Esophagus squamous epithelium (tissue), 5 donors: ENCODE measurements around the gene TOR4A. TPM values are rescaled to one million over a fixed set of nuclear protein-coding genes. Genes with fewer than 3 reads are reported as not detected.
"Not testable (repeated sequence)": the region's sequence is repeated elsewhere in the genome, so short reads cannot be mapped to it uniquely, and the experiment has no call there.

Source experiments
- DNase-seq: peaks from one replicate; lab custom pipeline; 2025; lab: John Stamatoyannopoulos, UW
- H3K27ac ChIP-seq, 4 donors: fragments of 200-600 bp; sonication (generic); one replicate each; pipeline ENCODE4 v1.5.1; 2016 to 2019; ENCODE audit warnings: mild to moderate bottlenecking in 1 of 4
- H3K27me3 ChIP-seq, 4 donors: fragments of 200-600 bp; sonication (generic); 1 replicate in 3 of 4; 2 replicates in 1 of 4; pipeline versions ENCODE4 v1.5.1 to v1.6.0; 2017 to 2021; ENCODE audit warnings: antibody characterized with exemption in 1 of 4
- H3K36me3 ChIP-seq, 3 donors: fragments of 200-600 bp; sonication (generic); one replicate each; pipeline ENCODE4 v1.5.1; 2016 to 2019
- H3K4me1 ChIP-seq, 3 donors: fragments of 200-600 bp; sonication (generic); one replicate each; pipeline ENCODE4 v1.5.1; 2017 to 2019
- H3K4me3 ChIP-seq, 4 donors: fragments of 200-600 bp; sonication (generic); 1 replicate in 3 of 4; 2 replicates in 1 of 4; pipeline ENCODE4 v1.5.1; 2016 to 2019; ENCODE audit warnings: mild to moderate bottlenecking in 2 of 4, moderate library complexity in 1 of 4
- H3K9me3 ChIP-seq, 3 donors: fragments of 200-600 bp; sonication (generic); one replicate each; pipeline ENCODE4 v1.5.1; 2016 to 2019
- POLR2A ChIP-seq, 4 donors: fragments of 450-650 bp; IDR thresholded peaks; one replicate each; pipeline ENCODE4 v1.6.1; 2017; ENCODE audit warnings: antibody characterized with exemption in 4 of 4, mild to moderate bottlenecking in 4 of 4, moderate library complexity in 3 of 4
- WGBS, 2 donors: methylation state at CpG; one replicate each; pipeline ENCODE4 v1.1.5; 2018; 5-methylcytosine and 5-hydroxymethylcytosine counted together
- intact Hi-C: fragments of 100-400 bp; cut with DNase I; formaldehyde crosslinking; loops from one replicate; pipeline ENCODE4 v1.15.0; 2022
- total RNA-seq, 4 donors: library from RNA; depleted of rRNA; stranded (reverse); fragments of >200 nt; gene quantifications; one replicate each; pipeline ENCODE4 v1.1.0, GENCODE V29; 2016
- TF ChIP-seq, protein P1 (sequence below), 6 experiments: fragments of 450-650 bp in 4 of 6; fragments of 200-600 bp in 2 of 6; sonication (generic) in 2 of 6; IDR thresholded peaks; one replicate each; pipeline ENCODE4 v1.5.1; 2016 to 2019; ENCODE audit warnings: antibody characterized with exemption in 6 of 6, mild to moderate bottlenecking in 4 of 6, moderate library complexity in 4 of 6
- donor health status: DM: yes; HTN: yes; CAD: no.

TOR4A gene
- total RNA-seq, 4 donors from 2014 or later, result 8.8 to 17.5 (median 13.5) TPM

DNA sequence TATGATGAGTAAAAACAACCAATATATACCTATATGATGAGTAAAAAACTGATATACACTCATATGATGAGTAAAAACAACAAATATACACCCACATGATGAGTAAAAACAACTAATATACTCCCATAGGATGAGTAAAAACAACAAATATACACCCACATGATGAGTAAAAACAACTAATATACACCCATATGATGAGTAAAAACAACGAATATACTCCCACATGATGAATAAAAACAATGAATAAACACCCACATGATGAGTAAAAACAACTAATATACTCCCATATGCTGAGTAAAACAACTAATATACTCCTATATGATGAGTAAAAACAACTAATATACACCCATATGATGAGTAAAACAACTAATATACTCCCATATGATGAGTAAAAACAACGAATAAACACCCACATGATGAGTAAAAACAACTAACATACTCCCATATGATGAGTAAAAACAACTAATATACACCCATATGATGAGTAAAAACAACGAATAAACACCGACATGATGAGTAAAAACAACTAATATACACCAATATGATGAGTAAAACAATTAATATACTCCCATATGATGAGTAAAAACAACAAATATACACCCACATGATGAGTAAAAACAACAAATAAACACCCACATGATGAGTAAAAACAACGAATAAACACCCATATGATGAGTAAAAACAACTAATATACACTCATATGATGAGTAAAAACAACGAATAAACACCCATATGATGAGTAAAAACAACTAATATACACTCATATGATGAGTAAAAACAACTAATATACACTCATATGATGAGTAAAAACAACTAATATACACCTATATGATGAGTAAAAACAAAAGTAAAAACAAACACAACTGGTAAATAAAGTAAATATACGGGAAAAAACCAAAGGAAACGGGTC is 50.4 kb downstream of the TOR4A start:
- H3K9me3 ChIP-seq, H3K4me1 ChIP-seq, H3K36me3 ChIP-seq, H3K27ac ChIP-seq, H3K4me3 ChIP-seq, intact Hi-C loops, DNase-seq, H3K27me3 ChIP-seq: not testable (repeated sequence)
- 57 to 60% methylated on average over 8 of the region's 8 CpGs for WGBS, 2 donors

DNA sequence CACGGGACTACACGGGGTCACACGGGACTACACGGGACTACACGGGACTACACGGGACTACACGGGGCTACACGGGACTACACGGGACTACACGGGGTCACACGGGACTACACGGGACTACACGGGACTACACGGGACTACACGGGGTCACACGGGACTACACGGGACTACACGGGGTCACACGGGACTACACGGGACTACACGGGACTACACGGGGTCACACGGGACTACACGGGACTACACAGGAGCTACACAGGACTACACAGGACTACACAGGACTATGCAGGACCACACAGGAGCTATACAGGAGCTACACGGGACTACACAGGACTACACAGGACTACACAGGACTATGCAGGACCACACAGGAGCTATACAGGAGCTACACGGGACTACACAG is 52.1 kb downstream of the TOR4A start:
- H3K4me1 ChIP-seq, DNase-seq, intact Hi-C loops, H3K27me3 ChIP-seq, H3K36me3 ChIP-seq, H3K9me3 ChIP-seq, H3K27ac ChIP-seq, H3K4me3 ChIP-seq: not testable (repeated sequence)
- WGBS, 2 donors, result 66% methylated on average over 11 of the region's 26 CpGs; no CpG with 5 or more reads in 1 of the 2 donors

DNA sequence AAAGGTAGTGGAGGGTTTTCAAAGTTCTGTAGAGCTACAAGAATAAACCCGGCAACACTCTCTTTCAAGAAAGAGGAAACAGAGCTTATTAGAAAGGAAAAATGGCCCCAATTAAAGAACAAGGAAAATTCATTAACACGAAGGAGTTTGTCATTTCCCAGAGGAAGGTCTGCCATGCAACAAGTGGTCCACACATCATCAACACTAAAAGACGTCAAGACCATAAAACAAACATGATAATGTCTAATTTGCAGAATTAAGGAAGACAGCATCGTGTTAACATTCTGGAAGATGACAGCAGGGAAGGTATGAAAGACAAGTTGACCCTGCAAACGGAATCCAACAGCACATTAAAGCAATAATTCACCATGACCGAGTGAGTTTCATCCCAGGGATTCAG is 53.2 kb downstream of the TOR4A start:
- WGBS, 2 donors, result 87 to 88% methylated on average over 6 of the region's 6 CpGs
- no peaks in the 10 kb centered on the region for H3K27me3 ChIP-seq
- no peaks in the 10 kb centered on the region for H3K9me3 ChIP-seq
- no peak for TF ChIP-seq POLR2A (IDR thresholded peaks at IDR 0.05)
- TF ChIP-seq, protein P1, sequence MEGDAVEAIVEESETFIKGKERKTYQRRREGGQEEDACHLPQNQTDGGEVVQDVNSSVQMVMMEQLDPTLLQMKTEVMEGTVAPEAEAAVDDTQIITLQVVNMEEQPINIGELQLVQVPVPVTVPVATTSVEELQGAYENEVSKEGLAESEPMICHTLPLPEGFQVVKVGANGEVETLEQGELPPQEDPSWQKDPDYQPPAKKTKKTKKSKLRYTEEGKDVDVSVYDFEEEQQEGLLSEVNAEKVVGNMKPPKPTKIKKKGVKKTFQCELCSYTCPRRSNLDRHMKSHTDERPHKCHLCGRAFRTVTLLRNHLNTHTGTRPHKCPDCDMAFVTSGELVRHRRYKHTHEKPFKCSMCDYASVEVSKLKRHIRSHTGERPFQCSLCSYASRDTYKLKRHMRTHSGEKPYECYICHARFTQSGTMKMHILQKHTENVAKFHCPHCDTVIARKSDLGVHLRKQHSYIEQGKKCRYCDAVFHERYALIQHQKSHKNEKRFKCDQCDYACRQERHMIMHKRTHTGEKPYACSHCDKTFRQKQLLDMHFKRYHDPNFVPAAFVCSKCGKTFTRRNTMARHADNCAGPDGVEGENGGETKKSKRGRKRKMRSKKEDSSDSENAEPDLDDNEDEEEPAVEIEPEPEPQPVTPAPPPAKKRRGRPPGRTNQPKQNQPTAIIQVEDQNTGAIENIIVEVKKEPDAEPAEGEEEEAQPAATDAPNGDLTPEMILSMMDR (IDR thresholded peaks at IDR 0.05), result no peak
- no peak overlapping the region for H3K4me3 ChIP-seq
- intact Hi-C loops, result no loop called here
- no peak for DNase-seq
- no peak overlapping the region for H3K27ac ChIP-seq
- H3K36me3 ChIP-seq, result no peaks in the 10 kb centered on the region
- no peaks in the 10 kb centered on the region for H3K4me1 ChIP-seq

DNA sequence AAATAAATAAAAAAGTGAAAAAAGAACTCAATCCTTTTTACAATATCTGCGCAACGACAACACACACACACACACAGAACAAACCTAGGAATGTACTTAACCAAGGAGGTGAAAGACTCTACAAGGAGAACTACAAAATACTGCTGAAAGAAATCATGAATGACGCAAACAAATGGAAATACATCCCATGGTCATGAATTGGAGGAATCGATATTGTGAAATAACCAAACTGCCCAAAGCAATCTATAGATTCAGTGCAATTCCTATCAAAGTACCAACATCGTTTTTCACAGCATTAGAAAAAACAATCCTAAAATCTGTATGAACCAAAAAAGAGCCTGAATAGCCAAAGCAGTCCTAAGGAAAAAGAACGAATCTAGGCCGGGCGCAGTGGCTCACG is 54.4 kb downstream of the TOR4A start:
- H3K4me3 ChIP-seq, result no peak overlapping the region

More for the DNA sequence above, 54.4 kb downstream of the TOR4A start:
- no peak for TF ChIP-seq POLR2A (IDR thresholded peaks at IDR 0.05)
- TF ChIP-seq, protein P1 (IDR thresholded peaks at IDR 0.05), result no peak
- intact Hi-C loops, result no loop called here
- no peaks in the 10 kb centered on the region for H3K9me3 ChIP-seq
- 92 to 93% methylated on average over 9 of the region's 9 CpGs for WGBS, 2 donors
- no peaks in the 10 kb centered on the region for H3K4me1 ChIP-seq
- H3K27ac ChIP-seq, result no peak overlapping the region
- no peak for DNase-seq
- peaks cover 0 to 5% (median 0%) of the 10 kb centered on the region in 3 donors for H3K36me3 ChIP-seq
- H3K27me3 ChIP-seq, result no peaks in the 10 kb centered on the region

Other genes with a start within 250 kb of the TOR4A start
- 10 to 100 TPM in 2 of 4 donors, 1 to 10 TPM in 2; 3.5 to 14.7 (median 7.6) TPM for gene ABCA2, start 249.5 kb upstream of the TOR4A start, total RNA-seq
- under 1 TPM in 3 of 4 donors, not detected in 1; 0.13 to 0.38 (median 0.21) TPM for gene FUT7, start 245.6 kb upstream of the TOR4A start, total RNA-seq
- gene NPDC1, start 231.5 kb upstream of the TOR4A start, total RNA-seq, result 10 to 100 TPM; 11.9 to 45.2 (median 20.3) TPM
- 1 to 10 TPM in 2 of 4 donors, under 1 TPM in 2; 0.47 to 1.3 (median 0.86) TPM for gene ENTPD2, start 223.7 kb upstream of the TOR4A start, total RNA-seq
- 10 to 100 TPM in 3 of 4 donors, 1 to 10 TPM in 1; 8.2 to 21.2 (median 14.7) TPM for gene SAPCD2, start 207.2 kb upstream of the TOR4A start, total RNA-seq
- 1 to 10 TPM; 2.2 to 4.7 (median 3.7) TPM for gene UAP1L1, start 200.2 kb upstream of the TOR4A start, total RNA-seq
- 10 to 100 TPM; 25.6 to 50.9 (median 39.4) TPM for gene MAN1B1, start 190.7 kb upstream of the TOR4A start, total RNA-seq
- gene DPP7, start 163.0 kb upstream of the TOR4A start, total RNA-seq, result 100 to 1,000 TPM in 1 of 4 donors, 10 to 100 TPM in 3; 41.1 to 109 (median 62.4) TPM
- gene GRIN1, start 138.6 kb upstream of the TOR4A start, total RNA-seq, result under 1 TPM in 1 of 4 donors, not detected in 3; 0.38 TPM
- gene LRRC26, start 107.7 kb upstream of the TOR4A start, total RNA-seq, result 1 to 10 TPM in 1 of 4 donors, under 1 TPM in 2, not detected in 1; 0.82 to 3.7 (median 0.95) TPM
- not detected for gene TMEM210, start 105.7 kb upstream of the TOR4A start, total RNA-seq
- 10 to 100 TPM; 14.0 to 34.1 (median 25.1) TPM for gene ANAPC2, start 89.2 kb upstream of the TOR4A start, total RNA-seq
- 100 to 1,000 TPM in 2 of 4 donors, 10 to 100 TPM in 2; 67.1 to 124 (median 96.7) TPM for gene SSNA1, start 89.0 kb upstream of the TOR4A start, total RNA-seq
- gene TPRN, start 77.0 kb upstream of the TOR4A start, total RNA-seq, result 10 to 100 TPM; 13.0 to 34.2 (median 15.8) TPM
- 10 to 100 TPM; 19.4 to 29.6 (median 25.4) TPM for gene TMEM203, start 72.1 kb upstream of the TOR4A start, total RNA-seq
- gene NDOR1, start 72.0 kb upstream of the TOR4A start, total RNA-seq, result 10 to 100 TPM in 1 of 4 donors, 1 to 10 TPM in 3; 5.3 to 11.2 (median 7.7) TPM
- gene RNF208, start 55.5 kb upstream of the TOR4A start, total RNA-seq, result 1 to 10 TPM; 2.3 to 3.2 (median 2.5) TPM
- gene CYSRT1, start 52.6 kb upstream of the TOR4A start, total RNA-seq, result 100 to 1,000 TPM; 114 to 301 (median 152) TPM
- gene RNF224, start 50.2 kb upstream of the TOR4A start, total RNA-seq, result 1 to 10 TPM; 1.2 to 5.2 (median 3.0) TPM
- 1 to 10 TPM in 1 of 4 donors, under 1 TPM in 2, not detected in 1; 0.11 to 1.7 (median 0.38) TPM for gene SLC34A3, start 46.8 kb upstream of the TOR4A start, total RNA-seq
- 100 to 1,000 TPM; 367 to 753 (median 540) TPM for gene TUBB4B, start 36.4 kb upstream of the TOR4A start, total RNA-seq
- gene STPG3, start 26.4 kb upstream of the TOR4A start, total RNA-seq, result not detected
- 10 to 100 TPM; 26.1 to 41.4 (median 35.2) TPM for gene NELFB, start 22.4 kb upstream of the TOR4A start, total RNA-seq
- gene NRARP, start 24.5 kb downstream of the TOR4A start, total RNA-seq, result 10 to 100 TPM; 19.6 to 33.9 (median 27.5) TPM
- gene EXD3, start 145.4 kb downstream of the TOR4A start, total RNA-seq, result 10 to 100 TPM in 2 of 4 donors, 1 to 10 TPM in 2; 2.8 to 16.8 (median 9.1) TPM
- gene NOXA1, start 145.7 kb downstream of the TOR4A start, total RNA-seq, result 1 to 10 TPM; 2.1 to 7.4 (median 4.8) TPM
- gene ENTPD8, start 163.6 kb downstream of the TOR4A start, total RNA-seq, result not detected
- gene NSMF, start 181.6 kb downstream of the TOR4A start, total RNA-seq, result 10 to 100 TPM; 16.2 to 38.1 (median 20.6) TPM